ENCODE measurements around the gene SLC2A6.

SLC2A6 gene

GRCh38 chr9:133519693-133520092 is 40.8 kb upstream of the SLC2A6 start:
- Mint-ChIP-seq H3K27ac (no peak overlapping the region), H3K4me1 (ENCODE audit: low read depth) (no peaks in the 10 kb centered on the region), H3K9me3 (no peaks in the 10 kb centered on the region), H3K36me3 (ENCODE audit: low read depth) (no peaks in the 10 kb centered on the region), H3K27me3 (no peaks in the 10 kb centered on the region), H3K4me3 (no peak overlapping the region)
- DNase-seq = no peak

GRCh38 chr9:133518706-133519449 is 40.0 kb upstream of the SLC2A6 start:
- H3K27me3 Mint-ChIP-seq = no peaks in the 10 kb centered on the region
- no peak overlapping the region for H3K27ac Mint-ChIP-seq
- no peak overlapping the region for H3K4me3 Mint-ChIP-seq
- DNase-seq = no peak
- no peaks in the 10 kb centered on the region for H3K9me3 Mint-ChIP-seq
- no peaks in the 10 kb centered on the region for H3K36me3 Mint-ChIP-seq (ENCODE audit: low read depth)
- no peaks in the 10 kb centered on the region for H3K4me1 Mint-ChIP-seq (ENCODE audit: low read depth)

GRCh38 chr9:133518200-133518599 is 39.3 kb upstream of the SLC2A6 start:
- Mint-ChIP-seq H3K4me3 (no peak overlapping the region), H3K9me3 (no peaks in the 10 kb centered on the region), H3K4me1 (ENCODE audit: low read depth) (no peaks in the 10 kb centered on the region), H3K27me3 (no peaks in the 10 kb centered on the region), H3K36me3 (ENCODE audit: low read depth) (no peaks in the 10 kb centered on the region), H3K27ac (no peak overlapping the region)
- DNase-seq = no peak

GRCh38 chr9:133517711-133518110 is 38.8 kb upstream of the SLC2A6 start:
- no peaks in the 10 kb centered on the region for H3K36me3 Mint-ChIP-seq (ENCODE audit: low read depth)
- H3K9me3 Mint-ChIP-seq = no peaks in the 10 kb centered on the region
- H3K4me3 Mint-ChIP-seq = no peak overlapping the region
- H3K27me3 Mint-ChIP-seq = no peaks in the 10 kb centered on the region
- H3K4me1 Mint-ChIP-seq (ENCODE audit: low read depth) = no peaks in the 10 kb centered on the region
- H3K27ac Mint-ChIP-seq = no peak overlapping the region
- no peak for DNase-seq

GRCh38 chr9:133516961-133517350 is 38.1 kb upstream of the SLC2A6 start:
- no peak overlapping the region for H3K4me3 Mint-ChIP-seq
- H3K36me3 Mint-ChIP-seq (ENCODE audit: low read depth) = no peaks in the 10 kb centered on the region
- no peaks in the 10 kb centered on the region for H3K4me1 Mint-ChIP-seq (ENCODE audit: low read depth)
- no peaks in the 10 kb centered on the region for H3K9me3 Mint-ChIP-seq
- H3K27ac Mint-ChIP-seq = no peak overlapping the region
- DNase-seq = no peak
- H3K27me3 Mint-ChIP-seq = no peaks in the 10 kb centered on the region

- Mint-ChIP-seq H3K36me3 (ENCODE audit: low read depth) (no peaks in the 10 kb centered on the region), H3K4me3 (no peak overlapping the region), H3K27ac (no peak overlapping the region), H3K4me1 (ENCODE audit: low read depth) (no peaks in the 10 kb centered on the region), H3K9me3 (no peaks in the 10 kb centered on the region), H3K27me3 (no peaks in the 10 kb centered on the region)
- DNase-seq = no peak
Measured at GRCh38 chr9:133516256-133516960, 37.5 kb upstream of the SLC2A6 start.

- DNase-seq = no peak
- Mint-ChIP-seq H3K27ac (no peak overlapping the region), H3K27me3 (no peaks in the 10 kb centered on the region), H3K36me3 (ENCODE audit: low read depth) (no peaks in the 10 kb centered on the region), H3K4me1 (ENCODE audit: low read depth) (no peaks in the 10 kb centered on the region), H3K4me3 (no peak overlapping the region), H3K9me3 (no peaks in the 10 kb centered on the region)
Measured at GRCh38 chr9:133515615-133516255, 36.8 kb upstream of the SLC2A6 start.

- DNase-seq = no peak
- no peaks in the 10 kb centered on the region for H3K36me3 Mint-ChIP-seq (ENCODE audit: low read depth)
- no peaks in the 10 kb centered on the region for H3K4me1 Mint-ChIP-seq (ENCODE audit: low read depth)
- no peak overlapping the region for H3K27ac Mint-ChIP-seq
- H3K4me3 Mint-ChIP-seq = no peak overlapping the region
- H3K9me3 Mint-ChIP-seq = no peaks in the 10 kb centered on the region
- no peaks in the 10 kb centered on the region for H3K27me3 Mint-ChIP-seq
Measured at GRCh38 chr9:133515240-133515610, 36.3 kb upstream of the SLC2A6 start.

- no peaks in the 10 kb centered on the region for H3K36me3 Mint-ChIP-seq (ENCODE audit: low read depth)
- H3K27ac Mint-ChIP-seq = no peak overlapping the region
- peaks cover 4% of the 10 kb centered on the region for H3K4me1 Mint-ChIP-seq (ENCODE audit: low read depth)
Measured at GRCh38 chr9:133514460-133515239, 35.8 kb upstream of the SLC2A6 start.

GRCh38 chr9:133513214-133514100 is 34.6 kb upstream of the SLC2A6 start:
- Mint-ChIP-seq H3K36me3 (ENCODE audit: low read depth) (no peaks in the 10 kb centered on the region), H3K27me3 (no peaks in the 10 kb centered on the region), H3K27ac (no peak overlapping the region), H3K9me3 (no peaks in the 10 kb centered on the region), H3K4me3 (no peak overlapping the region), H3K4me1 (ENCODE audit: low read depth) (peaks cover 15% of the 10 kb centered on the region)
- DNase-seq = no peak

More at GRCh38 chr9:133514460-133515239, 35.8 kb upstream of the SLC2A6 start:
- Mint-ChIP-seq H3K27me3 (no peaks in the 10 kb centered on the region), H3K4me3 (no peak overlapping the region), H3K9me3 (no peaks in the 10 kb centered on the region)
- DNase-seq = no peak

GRCh38 chr9:133512253-133513213 is 33.6 kb upstream of the SLC2A6 start:
- Mint-ChIP-seq H3K27me3 (no peaks in the 10 kb centered on the region), H3K4me1 (ENCODE audit: low read depth) (peaks cover 18% of the 10 kb centered on the region), H3K27ac (no peak overlapping the region), H3K36me3 (ENCODE audit: low read depth) (no peaks in the 10 kb centered on the region), H3K9me3 (no peaks in the 10 kb centered on the region), H3K4me3 (no peak overlapping the region)
- no peak for DNase-seq

GRCh38 chr9:133511607-133512006 is 32.7 kb upstream of the SLC2A6 start:
- Mint-ChIP-seq H3K27ac (no peak overlapping the region), H3K4me3 (no peak overlapping the region), H3K27me3 (no peaks in the 10 kb centered on the region), H3K36me3 (ENCODE audit: low read depth) (no peaks in the 10 kb centered on the region), H3K4me1 (ENCODE audit: low read depth) (peaks cover 18% of the 10 kb centered on the region), H3K9me3 (no peaks in the 10 kb centered on the region)
- DNase-seq = no peak

- Mint-ChIP-seq H3K4me3 (no peak overlapping the region), H3K27me3 (no peaks in the 10 kb centered on the region), H3K27ac (no peak overlapping the region), H3K36me3 (ENCODE audit: low read depth) (no peaks in the 10 kb centered on the region), H3K9me3 (no peaks in the 10 kb centered on the region), H3K4me1 (ENCODE audit: low read depth) (peaks cover 18% of the 10 kb centered on the region)
- no peak for DNase-seq
Measured at GRCh38 chr9:133510926-133511505, 32.1 kb upstream of the SLC2A6 start.

Measured in activated T-cell treated with anti-CD3 and anti-CD28 coated beads, Interleukin-2, amount 50 U/mL, for 24 hours (primary cell).